GM13977 (cell line): ENCODE data around the gene RNLS.

Experiments
- DNase-seq: peaks from one replicate; pipeline ENCODE4 v3.0.0; 2012; ENCODE audit warnings: low spot score
- in situ Hi-C: fragments of 300-500 bp; cut with MboI; formaldehyde crosslinking; loops from one replicate; pipeline ENCODE4 v1.12.0; 2022; ENCODE audit warnings: low sequenced_read_pairs, low pct_unique_long_range_greater_than_20kb, mixed read lengths, inconsistent platforms; ENCODE audit not compliant: unreplicated experiment
- TF ChIP-seq, protein P1 (sequence below): IDR thresholded peaks from 2 replicates; pipeline ENCODE4 v1.5.1; 2012; ENCODE audit warnings: mild to moderate bottlenecking, control low read depth; ENCODE audit not compliant: insufficient read depth; ENCODE audit errors: extremely low read depth, missing control alignments

Gene RNLS

DNA sequence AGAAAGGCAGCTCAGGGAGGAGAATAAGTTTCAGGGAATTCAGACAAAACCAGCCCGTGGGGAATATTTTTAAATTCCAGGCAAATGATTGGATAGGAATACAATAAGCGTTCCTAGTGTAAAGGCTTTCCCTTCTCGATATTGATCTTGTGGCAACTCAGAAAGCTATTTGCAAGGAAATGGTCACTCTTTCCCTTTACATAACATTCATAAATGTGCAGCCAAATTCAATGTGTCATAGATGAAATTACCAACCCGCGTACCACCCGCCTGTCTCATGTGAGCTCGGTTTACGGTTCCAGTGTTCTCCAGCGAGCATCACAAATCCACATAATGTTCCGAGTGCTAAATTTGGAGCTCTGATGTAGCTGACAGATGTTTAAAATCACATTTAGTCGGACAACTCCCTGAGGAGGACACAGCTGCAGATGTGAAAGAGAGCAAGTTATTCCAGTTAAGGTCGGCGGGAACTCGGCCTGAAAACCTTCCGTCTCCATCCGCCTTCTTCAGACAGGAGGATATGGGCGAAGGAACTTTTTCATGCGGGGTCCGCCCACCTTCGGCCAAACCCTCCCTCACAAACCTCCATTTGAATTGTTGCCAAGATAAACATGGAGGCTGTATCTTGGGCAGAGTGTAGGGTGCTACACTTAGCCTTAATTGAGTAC is 327.0 kb downstream of the RNLS start:
- TF ChIP-seq, protein P1, sequence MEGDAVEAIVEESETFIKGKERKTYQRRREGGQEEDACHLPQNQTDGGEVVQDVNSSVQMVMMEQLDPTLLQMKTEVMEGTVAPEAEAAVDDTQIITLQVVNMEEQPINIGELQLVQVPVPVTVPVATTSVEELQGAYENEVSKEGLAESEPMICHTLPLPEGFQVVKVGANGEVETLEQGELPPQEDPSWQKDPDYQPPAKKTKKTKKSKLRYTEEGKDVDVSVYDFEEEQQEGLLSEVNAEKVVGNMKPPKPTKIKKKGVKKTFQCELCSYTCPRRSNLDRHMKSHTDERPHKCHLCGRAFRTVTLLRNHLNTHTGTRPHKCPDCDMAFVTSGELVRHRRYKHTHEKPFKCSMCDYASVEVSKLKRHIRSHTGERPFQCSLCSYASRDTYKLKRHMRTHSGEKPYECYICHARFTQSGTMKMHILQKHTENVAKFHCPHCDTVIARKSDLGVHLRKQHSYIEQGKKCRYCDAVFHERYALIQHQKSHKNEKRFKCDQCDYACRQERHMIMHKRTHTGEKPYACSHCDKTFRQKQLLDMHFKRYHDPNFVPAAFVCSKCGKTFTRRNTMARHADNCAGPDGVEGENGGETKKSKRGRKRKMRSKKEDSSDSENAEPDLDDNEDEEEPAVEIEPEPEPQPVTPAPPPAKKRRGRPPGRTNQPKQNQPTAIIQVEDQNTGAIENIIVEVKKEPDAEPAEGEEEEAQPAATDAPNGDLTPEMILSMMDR: no peak
- no peak for DNase-seq
- in situ Hi-C loops: no loop called here

DNA sequence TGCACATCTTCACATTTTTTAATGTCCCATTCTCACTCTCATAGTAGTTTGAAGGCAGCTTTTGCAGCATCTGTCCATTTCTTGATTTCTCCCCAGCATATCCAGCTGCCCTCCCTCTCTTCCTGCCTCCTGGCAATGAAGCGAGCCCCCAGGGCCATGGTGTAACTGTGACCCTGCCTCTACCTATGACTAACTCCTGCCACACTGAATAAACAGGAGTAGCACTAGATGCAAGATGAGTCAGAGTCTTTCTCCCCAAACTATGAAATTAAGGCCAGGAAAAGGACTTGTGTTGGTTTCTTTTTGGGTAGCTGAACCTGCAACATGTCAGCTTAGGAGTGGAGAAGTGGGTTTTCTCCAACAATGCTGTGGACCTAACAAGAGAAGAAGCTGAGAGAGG is 329.0 kb downstream of the RNLS start:
- DNase-seq: no peak
- TF ChIP-seq, protein P1: no peak
- in situ Hi-C loops: no loop called here

DNA sequence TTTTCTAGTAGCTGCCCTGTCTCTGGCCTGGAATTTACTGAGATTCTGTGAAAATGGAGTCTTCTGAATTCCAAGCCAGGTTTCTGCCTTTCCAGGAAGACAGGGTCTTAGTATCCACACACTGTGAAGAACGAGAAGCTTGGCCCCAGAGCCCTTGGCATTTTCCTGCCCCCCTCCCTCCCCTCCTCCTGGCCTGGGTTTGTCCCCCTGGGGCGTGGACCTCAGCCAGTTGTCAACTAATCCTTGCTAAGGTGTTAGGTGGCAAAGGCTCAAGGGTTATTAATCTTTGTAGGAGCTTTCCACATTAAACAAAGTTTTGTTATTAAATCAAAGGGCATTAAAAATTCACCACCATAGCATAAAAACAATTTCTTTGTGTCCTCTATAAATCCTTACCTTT is 329.5 kb downstream of the RNLS start:
- in situ Hi-C loops: no loop called here
- no peak for DNase-seq
- TF ChIP-seq, protein P1: no peak

DNA sequence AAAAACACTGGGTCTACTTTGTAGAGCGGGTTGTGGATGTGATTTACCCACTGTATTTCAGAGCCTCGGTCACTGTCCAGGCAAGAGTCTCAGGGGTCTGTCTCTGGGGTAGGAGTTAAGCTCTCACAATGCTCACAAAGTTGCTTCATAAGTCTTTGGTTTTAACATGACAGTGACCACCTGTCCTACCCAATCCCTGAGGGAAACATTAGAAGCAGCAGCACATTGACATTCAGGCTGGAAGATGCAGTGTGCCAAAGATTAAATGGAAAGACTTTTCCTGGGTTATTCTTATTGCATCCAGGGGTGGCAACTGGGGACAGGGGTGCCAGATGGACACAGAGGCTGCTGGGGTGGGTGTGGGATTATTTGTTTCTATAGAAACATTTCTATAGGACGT is 330.0 kb downstream of the RNLS start:
- DNase-seq: no peak
- in situ Hi-C loops: no loop called here
- TF ChIP-seq, protein P1: no peak

DNA sequence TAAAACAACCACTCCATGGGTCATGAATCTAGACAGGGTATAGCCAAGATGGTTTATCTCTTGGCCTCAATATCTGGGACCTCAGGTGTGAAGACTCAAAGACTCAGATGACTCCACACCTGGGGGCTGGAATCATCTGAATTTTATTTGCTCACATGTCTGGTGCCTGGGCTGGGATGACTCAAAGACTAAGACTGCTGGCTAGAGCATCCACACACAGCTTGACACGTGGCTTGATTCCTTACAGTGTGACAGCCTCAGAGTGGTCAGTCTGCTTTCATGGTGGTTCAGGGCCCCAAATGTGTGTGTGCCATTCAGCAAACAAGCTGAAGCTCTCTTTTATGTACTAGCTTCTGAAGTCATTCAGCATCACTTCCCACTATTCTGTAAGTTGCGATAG is 333.7 kb downstream of the RNLS start:
- TF ChIP-seq, protein P1: no peak
- in situ Hi-C loops: no loop called here

DNA sequence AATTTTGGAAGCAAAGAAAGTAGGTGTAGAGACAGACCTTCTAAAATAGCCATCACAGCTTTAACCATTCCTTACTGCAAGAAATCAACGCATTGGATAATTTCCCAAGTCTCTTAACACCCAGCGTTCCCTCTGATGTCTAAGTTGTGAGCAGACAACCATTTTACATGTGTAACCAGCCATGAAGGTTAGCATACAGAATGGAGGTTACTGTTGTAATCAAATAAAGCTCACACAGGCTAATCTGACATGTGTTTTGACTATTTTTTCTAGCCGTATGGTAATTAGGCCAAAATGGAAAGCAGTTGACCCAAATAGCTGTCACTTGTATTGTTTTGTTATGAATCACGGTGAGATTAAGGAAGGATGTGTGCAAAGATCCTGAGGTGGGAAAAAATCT is 336.4 kb downstream of the RNLS start:
- in situ Hi-C loops: no loop called here
- no peak for DNase-seq
- TF ChIP-seq, protein P1: no peak

More for the DNA sequence above, 333.7 kb downstream of the RNLS start:
- no peak for DNase-seq
